ENCODE results near the gene ZNF202. TPM values are rescaled to one million over a fixed set of nuclear protein-coding genes. Genes with fewer than 3 reads are reported as not detected.

The ZNF202 gene
- total RNA-seq, 1 experiment from 2014 or later = 14.6 TPM

- Histone ChIP-seq H3K9ac (ENCODE audit: low read length) (no peak overlapping the region), H3K79me2 (ENCODE audit: low read length) (no peaks in the 10 kb centered on the region), H4K20me1 (ENCODE audit: low read length) (no peaks in the 10 kb centered on the region), H3K27me3 (ENCODE audit: low read length) (peaks cover 87% of the 10 kb centered on the region), H2AFZ (ENCODE audit: low read length) (no peak overlapping the region), H3K4me3 (ENCODE audit: low read length) (no peak overlapping the region), H3K4me1 (ENCODE audit: insufficient read depth, low read length) (no peaks in the 10 kb centered on the region), H3K9me2 (replicated peaks; ENCODE audit: low read length) (no peaks in the 10 kb centered on the region), H3K27ac (ENCODE audit: low read length) (no peak overlapping the region), H3F3A (ENCODE audit: low read length, unreplicated experiment) (no peaks in the 10 kb centered on the region), H3K9me3 (ENCODE audit: low read length) (no peaks in the 10 kb centered on the region), H3K4me2 (ENCODE audit: low read length) (no peak overlapping the region), H3K36me3 (ENCODE audit: low read depth, low read length) (no peaks in the 10 kb centered on the region)
- ChIA-PET POLR2A (ENCODE audit: unreplicated experiment) (no interaction called here), CTCF (no interaction called here)
- ATAC-seq = no peak
- TF ChIP-seq, protein P1, sequence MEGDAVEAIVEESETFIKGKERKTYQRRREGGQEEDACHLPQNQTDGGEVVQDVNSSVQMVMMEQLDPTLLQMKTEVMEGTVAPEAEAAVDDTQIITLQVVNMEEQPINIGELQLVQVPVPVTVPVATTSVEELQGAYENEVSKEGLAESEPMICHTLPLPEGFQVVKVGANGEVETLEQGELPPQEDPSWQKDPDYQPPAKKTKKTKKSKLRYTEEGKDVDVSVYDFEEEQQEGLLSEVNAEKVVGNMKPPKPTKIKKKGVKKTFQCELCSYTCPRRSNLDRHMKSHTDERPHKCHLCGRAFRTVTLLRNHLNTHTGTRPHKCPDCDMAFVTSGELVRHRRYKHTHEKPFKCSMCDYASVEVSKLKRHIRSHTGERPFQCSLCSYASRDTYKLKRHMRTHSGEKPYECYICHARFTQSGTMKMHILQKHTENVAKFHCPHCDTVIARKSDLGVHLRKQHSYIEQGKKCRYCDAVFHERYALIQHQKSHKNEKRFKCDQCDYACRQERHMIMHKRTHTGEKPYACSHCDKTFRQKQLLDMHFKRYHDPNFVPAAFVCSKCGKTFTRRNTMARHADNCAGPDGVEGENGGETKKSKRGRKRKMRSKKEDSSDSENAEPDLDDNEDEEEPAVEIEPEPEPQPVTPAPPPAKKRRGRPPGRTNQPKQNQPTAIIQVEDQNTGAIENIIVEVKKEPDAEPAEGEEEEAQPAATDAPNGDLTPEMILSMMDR (conservative IDR thresholded peaks at IDR 0.05; ENCODE audit: low read depth, low read length) = no peak
- TF ChIP-seq EZH2phosphoT487 (IDR thresholded peaks at IDR 0.05; ENCODE audit: borderline replicate concordance, low read length) (no peak), EZH2 (IDR thresholded peaks at IDR 0.05; ENCODE audit: low read length, unreplicated experiment) (no peak)
- no TSS peak for BruUV-seq (replicated peaks)
- intact Hi-C loops (cut with micrococcal nuclease) = no loop called here
- no peak for DNase-seq
These were observed 42.8 kb downstream of the ZNF202 start for GRCh38 chr11:123698546-123699127.

DNA sequence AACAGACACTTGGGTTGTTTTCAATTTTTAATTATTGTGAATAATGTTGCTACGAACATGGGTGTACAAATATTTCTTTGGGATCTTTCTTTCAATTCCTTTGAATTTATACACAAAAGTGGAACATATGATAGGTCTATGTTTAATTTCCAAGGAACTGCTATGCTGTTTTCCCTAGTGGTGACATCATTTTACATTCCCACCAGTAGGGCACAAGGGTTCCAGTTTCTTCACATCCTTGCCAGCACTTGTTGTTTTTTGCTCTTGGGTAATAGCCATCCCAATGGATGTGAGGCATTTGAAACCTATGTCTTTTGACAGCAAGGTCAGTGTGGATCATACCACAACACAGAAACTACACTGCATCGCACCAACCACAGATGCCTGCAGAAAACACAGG is 45.3 kb downstream of the ZNF202 start:
- DNase-seq = no peak
- ChIA-PET POLR2A (ENCODE audit: unreplicated experiment) (no interaction called here), CTCF (no interaction called here)
- no peaks in the 10 kb centered on the region for H4K20me1 ChIP-seq (ENCODE audit: low read length)
- ATAC-seq = no peak
- H3F3A ChIP-seq (ENCODE audit: low read length, unreplicated experiment) = no peaks in the 10 kb centered on the region
- H3K36me3 ChIP-seq (ENCODE audit: low read depth, low read length) = no peaks in the 10 kb centered on the region
- no peak overlapping the region for H3K4me2 ChIP-seq (ENCODE audit: low read length)
- H2AFZ ChIP-seq (ENCODE audit: low read length) = no peak overlapping the region
- H3K4me3 ChIP-seq (ENCODE audit: low read length) = no peak overlapping the region
- H3K9ac ChIP-seq (ENCODE audit: low read length) = no peak overlapping the region
- no peaks in the 10 kb centered on the region for H3K4me1 ChIP-seq (ENCODE audit: insufficient read depth, low read length)
- H3K9me2 ChIP-seq (replicated peaks; ENCODE audit: low read length) = no peaks in the 10 kb centered on the region
- no TSS peak for BruUV-seq (replicated peaks)
- H3K9me3 ChIP-seq (ENCODE audit: low read length) = no peaks in the 10 kb centered on the region
- H3K27ac ChIP-seq (ENCODE audit: low read length) = no peak overlapping the region
- H3K79me2 ChIP-seq (ENCODE audit: low read length) = no peaks in the 10 kb centered on the region
- no peak for TF ChIP-seq EZH2phosphoT487 (IDR thresholded peaks at IDR 0.05; ENCODE audit: borderline replicate concordance, low read length)
- TF ChIP-seq, protein P1 (conservative IDR thresholded peaks at IDR 0.05; ENCODE audit: low read depth, low read length) = 0 out of 2 replicates have a peak, but pooled peaks have one; percentile 24
- intact Hi-C loops (cut with micrococcal nuclease) = no loop called here
- peaks cover 91% of the 10 kb centered on the region for H3K27me3 ChIP-seq (ENCODE audit: low read length)

GRCh38 chr11:123695231-123695630 is 46.2 kb downstream of the ZNF202 start:
- intact Hi-C loops (cut with micrococcal nuclease) = no loop called here
- H3K9me2 ChIP-seq (replicated peaks; ENCODE audit: low read length) = no peaks in the 10 kb centered on the region

More at GRCh38 chr11:123695231-123695630, 46.2 kb downstream of the ZNF202 start:
- no TSS peak for BruUV-seq (replicated peaks)
- no peaks in the 10 kb centered on the region for H3K36me3 ChIP-seq (ENCODE audit: low read depth, low read length)
- POLR2A ChIA-PET (ENCODE audit: unreplicated experiment) = no interaction called here
- H3K4me1 ChIP-seq (ENCODE audit: insufficient read depth, low read length) = no peaks in the 10 kb centered on the region
- no peak overlapping the region for H3K4me2 ChIP-seq (ENCODE audit: low read length)
- H3K27me3 ChIP-seq (ENCODE audit: low read length) = peaks cover 93% of the 10 kb centered on the region
- CTCF ChIA-PET = interaction anchor here (0.7 kb wide), 1 partner anchor 53 kb away, joined by 4 read pairs; no protein-coding TSS in a partner anchor
- no peak overlapping the region for H2AFZ ChIP-seq (ENCODE audit: low read length)
- H3K27ac ChIP-seq (ENCODE audit: low read length) = no peak overlapping the region
- no peaks in the 10 kb centered on the region for H3K9me3 ChIP-seq (ENCODE audit: low read length)
- no peak for ATAC-seq
- H3F3A ChIP-seq (ENCODE audit: low read length, unreplicated experiment) = no peaks in the 10 kb centered on the region
- H3K9ac ChIP-seq (ENCODE audit: low read length) = no peak overlapping the region
- no peak for DNase-seq
- H3K4me3 ChIP-seq (ENCODE audit: low read length) = no peak overlapping the region
- H3K79me2 ChIP-seq (ENCODE audit: low read length) = no peaks in the 10 kb centered on the region
- no peaks in the 10 kb centered on the region for H4K20me1 ChIP-seq (ENCODE audit: low read length)
- TF ChIP-seq, protein P1 (conservative IDR thresholded peaks at IDR 0.05; ENCODE audit: low read depth, low read length) = no peak
- no peak for TF ChIP-seq EZH2phosphoT487 (IDR thresholded peaks at IDR 0.05; ENCODE audit: borderline replicate concordance, low read length)
- no peak for TF ChIP-seq EZH2 (IDR thresholded peaks at IDR 0.05; ENCODE audit: low read length, unreplicated experiment)
